Stimulated activated CD4-positive, alpha-beta T cell treated with anti-CD3 and anti-CD28 coated beads, TNF-alpha, amount 100 ng/mL, for 48 hours (primary cell): ENCODE data around the gene LDB3.
A peak's percentile ranks its signal among the peaks of the same experiment; 100 is the strongest.
"Not testable (repeated sequence)": the region's sequence is repeated elsewhere in the genome, so short reads cannot be mapped to it uniquely, and the experiment has no call there.

Experiments used
- DNase-seq, 3 donors: peaks; one replicate each; pipeline ENCODE4 v3.0.0-alpha.2; 2020; ENCODE audit warnings: low read depth in 3 of 3

The LDB3 gene

GRCh38 chr10:86668297-86669165 is at the start of gene LDB3:
TSS of gene LDB3 (plus strand) at chr10:86668511. CDS start at chr10:86668692, 181 bp downstream.
- no peak for DNase-seq

GRCh38 chr10:86628311-86628710 is 40.0 kb upstream of the LDB3 start:
- DNase-seq: no peak

- DNase-seq: no peak
Observed at GRCh38 chr10:86630079-86630478, 38.2 kb upstream of the LDB3 start.

GRCh38 chr10:86632009-86632800 is 36.1 kb upstream of the LDB3 start:
- no peak for DNase-seq

GRCh38 chr10:86632951-86633350 is 35.4 kb upstream of the LDB3 start:
- no peak for DNase-seq

GRCh38 chr10:86635402-86635801 is 32.9 kb upstream of the LDB3 start:
- no peak for DNase-seq

GRCh38 chr10:86636311-86636710 is 32.0 kb upstream of the LDB3 start:
- DNase-seq: no peak

- no peak for DNase-seq
Observed at GRCh38 chr10:86642021-86642420, 26.3 kb upstream of the LDB3 start.

- DNase-seq: no peak
Observed at GRCh38 chr10:86642499-86642898, 25.8 kb upstream of the LDB3 start.

GRCh38 chr10:86644152-86644793 is 24.0 kb upstream of the LDB3 start:
- peak in 1 of 3 donors; percentile 3 for DNase-seq

GRCh38 chr10:86644794-86645445 is 23.4 kb upstream of the LDB3 start:
- no peak for DNase-seq

GRCh38 chr10:86645621-86646165 is 22.6 kb upstream of the LDB3 start:
- DNase-seq: not testable (repeated sequence)

GRCh38 chr10:86646532-86646931 is 21.8 kb upstream of the LDB3 start:
- no peak for DNase-seq

- DNase-seq: no peak
Observed at GRCh38 chr10:86646933-86647332, 21.4 kb upstream of the LDB3 start.

GRCh38 chr10:86647773-86648703 is 20.3 kb upstream of the LDB3 start:
- DNase-seq: no peak

- DNase-seq: no peak
Observed at GRCh38 chr10:86648704-86649427, 19.4 kb upstream of the LDB3 start.

- DNase-seq: no peak
Observed at GRCh38 chr10:86649471-86650150, 18.7 kb upstream of the LDB3 start.

- DNase-seq: no peak
Observed at GRCh38 chr10:86650151-86650550, 18.2 kb upstream of the LDB3 start.

GRCh38 chr10:86651021-86651471 is 17.3 kb upstream of the LDB3 start:
- no peak for DNase-seq
